Heart left ventricle (tissue), 16 donors: ENCODE results near the gene ATXN1. TPM values are rescaled to one million over a fixed set of nuclear protein-coding genes. Genes with fewer than 3 reads are reported as not detected.
A peak's percentile ranks its signal among the peaks of the same experiment; 100 is the strongest.

Experiments
- ATAC-seq, 4 donors: fragments of 200-7000 bp; cut with Tn5 transposase; one replicate each; pipeline ENCODE4 v1.9.1; 2020 to 2022; ENCODE audit warnings: moderate library complexity in 4 of 4, mild to moderate bottlenecking in 3 of 4, moderate number of reproducible peaks in 1 of 4
- DNase-seq, 5 donors: peaks; one replicate each; pipeline ENCODE4 v3.0.0-alpha.2; 2020
- H3K27ac ChIP-seq, 12 donors: fragments of 200-600 bp; sonication (generic) in 4 of 12; one replicate each; pipeline versions ENCODE4 v1.5.0 to v1.8.0; 2016 to 2022; ENCODE audit warnings: mild to moderate bottlenecking in 2 of 12
- H3K27me3 ChIP-seq, 9 donors: fragments of 200-600 bp; sonication (generic) in 2 of 9; one replicate each; pipeline versions ENCODE4 v1.5.1 to v1.8.0; 2016 to 2022; ENCODE audit warnings: mild to moderate bottlenecking in 3 of 9
- H3K36me3 ChIP-seq, 9 donors: fragments of 200-600 bp; sonication (generic) in 2 of 9; one replicate each; pipeline versions ENCODE4 v1.5.0 to v1.8.0; 2018 to 2022; ENCODE audit warnings: mild to moderate bottlenecking in 2 of 9
- H3K4me1 ChIP-seq, 12 donors: fragments of 200-600 bp; sonication (generic) in 4 of 12; one replicate each; pipeline versions ENCODE4 v1.5.0 to v1.8.0; 2016 to 2022; ENCODE audit warnings: mild to moderate bottlenecking in 3 of 12
- H3K4me3 ChIP-seq, 12 donors: fragments of 200-600 bp; sonication (generic) in 4 of 12; one replicate each; pipeline versions ENCODE4 v1.5.0 to v1.8.0; 2017 to 2022; ENCODE audit warnings: mild to moderate bottlenecking in 9 of 12, moderate library complexity in 4 of 12
- H3K9me3 ChIP-seq, 12 donors: fragments of 200-600 bp; sonication (generic) in 4 of 12; one replicate each; pipeline versions ENCODE4 v1.5.0 to v1.8.0; 2016 to 2022; ENCODE audit warnings: mild to moderate bottlenecking in 1 of 12
- POLR2A ChIP-seq, 2 donors: fragments of 450-650 bp; IDR thresholded peaks; one replicate each; pipeline ENCODE4 v1.6.1; 2017; ENCODE audit warnings: antibody characterized with exemption in 2 of 2, mild to moderate bottlenecking in 2 of 2, moderate library complexity in 2 of 2
- WGBS, 4 donors: extraction: QIAGEN DNeasy Blood & Tissue Kit in 2 of 4; methylation state at CpG; one replicate each; pipeline versions ENCODE4 v1.1.5 to v1.1.7; 2013 to 2018; 5-methylcytosine and 5-hydroxymethylcytosine counted together
- intact Hi-C, 10 donors: fragments of 100-400 bp; cut with DNase I; formaldehyde crosslinking; loops; one replicate each; pipeline versions ENCODE4 v1.11.1 to v1.14.2; 2022
- polyA plus RNA-seq, 2 donors: library from polyadenylated mRNA; stranded (reverse); fragments of 200-250 nt; gene quantifications; one replicate each; pipeline ENCODE4 v1.2.3, GENCODE V29; 2013
- total RNA-seq, 9 donors: library from RNA; depleted of rRNA in 2 of 9; stranded (reverse); fragments of >200 nt in 2 of 9; fragmentation: NEBNext Ultra II Directional in 3 of 9; extraction: Animal tissue kit (Norgen Biotek cat#: 25700) in 3 of 9; gene quantifications; one replicate each; pipeline versions ENCODE4 v1.1.0 to v1.2.4, GENCODE V29; 2016 to 2023
- TF ChIP-seq, protein P1 (sequence below), 12 donors: fragments of 200-600 bp; sonication (generic) in 4 of 12; IDR thresholded peaks; one replicate each; pipeline versions ENCODE4 v1.5.0 to v1.8.0; 2018 to 2022; ENCODE audit warnings: antibody characterized with exemption in 12 of 12, mild to moderate bottlenecking in 5 of 12
- donor health status: ischemic (EF 13 %, LVEDD 7.1; RV severe dilation, severe dysfunction).
- donor health status: healthy with polysubstance abuse.
- donor health status: DM: no; HTN: yes; CAD: no.
- donor health status: DM: no; HTN: no; CAD: no.
- donor health status: ischemic (EF 25% LVEDD 6.9; RV normal size, moderate dysfunction).
- donor health status: ischemic (EF 25% LVEDD 5.7; RV mildly dilated, moderate dysfunction).
- donor health status: healthy.
- donor health status: DM: yes; HTN: yes; CAD: no.
- donor health status: ischemic (EF 35%, LVEDD 5.7; RV mildly dilated, moderate dysfunction).
- donor health status: nonischemic (EF 11% LVEDD 7.7; RV severe dilation, severe dysfunction).
- donor health status: DM: yes; HTN: yes; CAD: no.
- donor health status: PGD.
- donor health status: ischemic (EF 29% LVEDD 5.4; RV normal size, mild dysfunction).
- donor health status: nonischemic (EF 23%, LVEDD 6.1; RV moderate dilation, normal function).

The ATXN1 gene
- total and polyA plus RNA-seq, 11 donors: 8.7 to 51.8 (median 36.0) TPM

DNA sequence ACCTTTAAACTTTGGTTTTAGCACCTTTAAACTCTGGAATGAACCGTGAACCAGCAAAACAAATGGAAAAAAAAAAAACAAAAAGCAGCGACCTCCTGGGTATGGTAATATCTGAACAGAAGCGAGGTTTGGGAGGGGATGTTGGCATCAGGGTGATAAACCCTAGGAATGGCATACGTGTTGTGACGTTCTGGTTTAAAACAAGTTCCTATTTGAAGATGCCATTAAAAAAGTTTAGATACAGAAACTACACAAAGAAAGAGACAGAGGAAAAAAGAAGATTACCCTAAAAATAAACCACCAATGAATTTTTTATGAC is 60.4 kb downstream of the ATXN1 start:
- Histone ChIP-seq H3K27me3 (no peaks in the 10 kb centered on the region), H3K9me3 (peaks cover 0 to 3% (median 0%) of the 10 kb centered on the region in 12 donors), H3K36me3 (no peaks in the 10 kb centered on the region), H3K4me1 (peaks cover 0 to 81% (median 43%) of the 10 kb centered on the region in 12 donors), H3K4me3 (peak overlapping the region in 8 of 12 donors; percentile 35 to 53 (median 44)), H3K27ac (peak overlapping the region in 4 of 12 donors; percentile 41 to 81 (median 47))
- WGBS, 4 donors: 40 to 54% (median 45%) methylated on average over 5 of the region's 5 CpGs
- intact Hi-C loops: no loop called here
- DNase-seq (no peak), ATAC-seq (no peak)
- TF ChIP-seq, protein P1, sequence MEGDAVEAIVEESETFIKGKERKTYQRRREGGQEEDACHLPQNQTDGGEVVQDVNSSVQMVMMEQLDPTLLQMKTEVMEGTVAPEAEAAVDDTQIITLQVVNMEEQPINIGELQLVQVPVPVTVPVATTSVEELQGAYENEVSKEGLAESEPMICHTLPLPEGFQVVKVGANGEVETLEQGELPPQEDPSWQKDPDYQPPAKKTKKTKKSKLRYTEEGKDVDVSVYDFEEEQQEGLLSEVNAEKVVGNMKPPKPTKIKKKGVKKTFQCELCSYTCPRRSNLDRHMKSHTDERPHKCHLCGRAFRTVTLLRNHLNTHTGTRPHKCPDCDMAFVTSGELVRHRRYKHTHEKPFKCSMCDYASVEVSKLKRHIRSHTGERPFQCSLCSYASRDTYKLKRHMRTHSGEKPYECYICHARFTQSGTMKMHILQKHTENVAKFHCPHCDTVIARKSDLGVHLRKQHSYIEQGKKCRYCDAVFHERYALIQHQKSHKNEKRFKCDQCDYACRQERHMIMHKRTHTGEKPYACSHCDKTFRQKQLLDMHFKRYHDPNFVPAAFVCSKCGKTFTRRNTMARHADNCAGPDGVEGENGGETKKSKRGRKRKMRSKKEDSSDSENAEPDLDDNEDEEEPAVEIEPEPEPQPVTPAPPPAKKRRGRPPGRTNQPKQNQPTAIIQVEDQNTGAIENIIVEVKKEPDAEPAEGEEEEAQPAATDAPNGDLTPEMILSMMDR (IDR thresholded peaks at IDR 0.05): no peak
- no peak for TF ChIP-seq POLR2A (IDR thresholded peaks at IDR 0.05)

DNA sequence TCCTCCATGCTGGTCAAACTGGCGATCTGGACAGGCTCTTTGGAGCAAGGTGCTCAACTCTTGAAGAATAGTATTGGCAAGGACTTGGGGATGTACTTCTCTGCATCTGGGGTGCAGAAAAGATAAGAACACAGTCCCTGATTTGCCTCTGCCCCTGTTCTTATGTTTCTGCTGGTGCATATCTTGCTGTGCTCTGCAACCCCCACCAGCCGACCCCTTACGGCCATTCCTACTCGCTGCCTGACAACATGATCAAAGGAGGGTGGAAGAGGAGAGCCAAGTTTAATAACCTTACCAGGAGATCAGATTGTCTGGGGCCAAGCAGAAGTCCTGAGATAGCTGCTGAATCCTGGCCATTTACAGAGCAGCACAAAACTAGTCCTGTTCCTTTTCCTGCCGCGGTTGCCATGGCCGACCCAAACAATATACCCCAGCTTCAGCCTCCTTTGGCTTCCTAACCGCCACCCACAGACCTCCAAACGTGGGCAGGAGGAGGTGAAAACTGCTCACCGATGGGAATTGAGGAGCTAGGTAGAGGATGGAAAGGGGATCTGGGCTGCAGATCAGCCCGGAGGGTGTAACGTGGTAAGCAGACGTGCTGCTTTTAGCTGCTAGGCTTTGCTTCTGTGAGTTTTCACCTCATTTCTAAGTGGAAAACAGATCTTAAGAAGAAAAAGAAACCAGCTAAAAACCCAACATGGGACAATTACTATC is 60.9 kb downstream of the ATXN1 start:
- ATAC-seq (peak; percentile 62 to 77 (median 70)), DNase-seq (no peak)
- Histone ChIP-seq H3K36me3 (no peaks in the 10 kb centered on the region), H3K4me1 (peaks cover 0 to 81% (median 42%) of the 10 kb centered on the region in 12 donors), H3K4me3 (peak overlapping the region in 10 of 12 donors; percentile 14 to 53 (median 41)), H3K27me3 (no peaks in the 10 kb centered on the region), H3K27ac (peak overlapping the region in 6 of 12 donors; percentile 14 to 81 (median 42)), H3K9me3 (peaks cover 0 to 3% (median 0%) of the 10 kb centered on the region in 12 donors)
- 14 to 34% (median 21%) methylated on average over 13 of the region's 13 CpGs for WGBS, 4 donors
- intact Hi-C loops: no loop called here
- TF ChIP-seq, protein P1 (IDR thresholded peaks at IDR 0.05): no peak
- no peak for TF ChIP-seq POLR2A (IDR thresholded peaks at IDR 0.05)

DNA sequence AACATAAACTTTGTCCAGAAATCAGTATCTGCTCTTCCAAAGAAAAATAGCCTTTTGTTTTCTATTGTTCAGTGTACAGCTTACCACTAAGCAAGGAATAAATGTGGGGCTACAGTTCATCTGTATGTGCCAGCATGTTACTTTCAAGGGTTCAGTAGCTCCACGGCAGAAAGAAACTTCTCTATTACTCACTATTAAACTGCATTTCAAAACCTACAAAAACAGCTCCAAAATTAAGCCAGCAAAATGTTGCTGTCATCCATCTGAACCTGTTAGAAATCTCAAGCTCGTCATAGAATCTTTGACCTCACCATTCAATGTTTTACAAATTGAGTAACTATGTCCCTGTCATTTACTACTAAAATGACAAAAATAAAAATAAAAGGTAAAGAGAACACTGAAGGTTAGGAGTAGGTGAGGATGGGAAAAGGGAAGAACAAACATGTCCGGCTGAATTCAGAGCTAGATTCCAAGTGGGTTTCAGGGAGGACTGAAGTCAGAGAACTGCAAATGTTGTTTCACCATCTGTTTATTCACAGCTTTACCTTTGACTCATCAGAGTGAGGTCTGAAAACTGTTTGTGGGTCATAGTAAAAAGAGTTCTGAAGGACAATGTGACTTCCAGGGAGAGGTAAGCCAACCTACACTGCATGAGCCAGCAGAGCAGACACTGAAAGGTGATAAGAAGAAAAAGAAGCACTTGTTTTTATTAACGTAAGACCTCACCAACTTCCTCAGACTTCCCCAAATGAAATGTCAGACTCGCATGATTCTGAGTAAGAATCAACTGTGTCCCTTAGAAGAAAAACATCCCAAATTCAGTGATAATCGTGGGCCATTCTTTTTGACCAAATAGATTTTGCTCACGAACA is 62.0 kb downstream of the ATXN1 start:
- H3K27ac ChIP-seq: peak overlapping the region in 2 of 12 donors; percentile 41 to 81
- intact Hi-C loops: no loop called here
- H3K4me3 ChIP-seq: peak overlapping the region in 1 of 12 donors; percentile 51

More for the DNA sequence above, 62.0 kb downstream of the ATXN1 start:
- Histone ChIP-seq H3K4me1 (peaks cover 0 to 81% (median 39%) of the 10 kb centered on the region in 12 donors), H3K9me3 (peaks cover 0 to 3% (median 0%) of the 10 kb centered on the region in 12 donors), H3K36me3 (no peaks in the 10 kb centered on the region), H3K27me3 (no peaks in the 10 kb centered on the region)
- TF ChIP-seq, protein P1 (IDR thresholded peaks at IDR 0.05): no peak
- no peak for TF ChIP-seq POLR2A (IDR thresholded peaks at IDR 0.05)
- peak in 2 of 4 donors; percentile 26 to 66 for ATAC-seq
- no peak for DNase-seq
- WGBS, 4 donors: 68 to 75% (median 72%) methylated on average over 7 of the region's 7 CpGs
